Measurements from ENCODE around the gene IFRD2. TPM values are rescaled to one million over a fixed set of nuclear protein-coding genes. Genes with fewer than 3 reads are reported as not detected.
A peak's percentile ranks its signal among the peaks of the same experiment; 100 is the strongest.

The IFRD2 gene
- total and polyA plus RNA-seq, 9 of the 15 experiments (the other 6 are each of a cell fraction or from before 2014, with no cell fraction given), result 30.5 to 115 (median 52.8) TPM

GRCh38 chr3:50251220-50251619 is 41.0 kb downstream of the IFRD2 start (continued):
- no peak for TF ChIP-seq CLOCK (CRISPR knock-in tag; IDR thresholded peaks at IDR 0.05; ENCODE audit: borderline replicate concordance)
- TF ChIP-seq ZNF766 (CRISPR knock-in tag; conservative IDR thresholded peaks at IDR 0.05), result no peak
- no peak for TF ChIP-seq CUX1 (CRISPR knock-in tag; IDR thresholded peaks at IDR 0.05)
- TF ChIP-seq KDM1A (IDR thresholded peaks at IDR 0.05), result peak; percentile 97 to 98
- no peak for TF ChIP-seq ZNF431 (CRISPR knock-in tag; IDR thresholded peaks at IDR 0.05)
- TF ChIP-seq BMI1 (IDR thresholded peaks at IDR 0.05; ENCODE audit: low read length), result no peak
- peak; percentile 62 for TF ChIP-seq TEAD4 (IDR thresholded peaks at IDR 0.05; ENCODE audit: low read length)
- no peak for TF ChIP-seq TEAD4 (CRISPR knock-in tag; IDR thresholded peaks at IDR 0.05; ENCODE audit: borderline replicate concordance)
- no peak for TF ChIP-seq ARNT (IDR thresholded peaks at IDR 0.05)
- TF ChIP-seq PRPF4 (IDR thresholded peaks at IDR 0.05; ENCODE audit: insufficient read depth, low read depth, low read length, poor library complexity, severe bottlenecking), result no peak
- TF ChIP-seq ZNF561 (CRISPR knock-in tag; conservative IDR thresholded peaks at IDR 0.05), result no peak
- TF ChIP-seq ZNF740 (CRISPR knock-in tag; IDR thresholded peaks at IDR 0.05), result no peak
- TF ChIP-seq ZNF740 (tag; IDR thresholded peaks at IDR 0.05), result no peak
- no peak for TF ChIP-seq SIN3B (IDR thresholded peaks at IDR 0.05; ENCODE audit: low read depth)
- no peak for TF ChIP-seq MBD2 (IDR thresholded peaks at IDR 0.05; ENCODE audit: borderline replicate concordance, low read depth)
- TF ChIP-seq RCOR1 (IDR thresholded peaks at IDR 0.05; ENCODE audit: borderline replicate concordance in 1 of 2, low read depth in 2 of 2, low read length in 2 of 2), result peak; percentile 19 to 72; a peak in 3 of 4 replicates
- no peak for TF ChIP-seq NR3C1 (CRISPR knock-in tag; IDR thresholded peaks at IDR 0.05)
- TF ChIP-seq NCOR1 (IDR thresholded peaks at IDR 0.05), result no peak
- TF ChIP-seq CBX2 (IDR thresholded peaks at IDR 0.05; ENCODE audit: insufficient read depth, low read length, poor library complexity, severe bottlenecking), result no peak
- no peak for TF ChIP-seq BRD9 (IDR thresholded peaks at IDR 0.05; ENCODE audit: low read depth, partially characterized antibody)
- no peak for TF ChIP-seq RBM22 (IDR thresholded peaks at IDR 0.05; ENCODE audit: low read depth, low read length, poor library complexity, severe bottlenecking)
